ENCODE data around the gene TXNDC17.

- TF ChIP-seq POLR2A (IDR thresholded peaks at IDR 0.05; ENCODE audit: low read depth, low read length) (no peak), POLR2AphosphoS5 (IDR thresholded peaks at IDR 0.05; ENCODE audit: low read depth, low read length) (no peak)
These were observed 30.6 kb downstream of the TXNDC17 start for GRCh38 chr17:6671431-6671830.
